ENCODE results near the gene ZNF575. TPM values are rescaled to one million over a fixed set of nuclear protein-coding genes. Genes with fewer than 3 reads are reported as not detected.

ZNF575 gene
- total RNA-seq, 2 experiments from 2014 or later: 2.0 TPM; not detected in 1

- intact Hi-C loops (cut with micrococcal nuclease; ENCODE audit: unreplicated experiment): loop anchor here (10.0 kb wide), 1 partner anchor 56 kb away; the partner anchor contains the start of genes IRGQ and ZNF576
Measured at GRCh38 chr19:43538922-43539321, 5.9 kb downstream of the ZNF575 start.

GRCh38 chr19:43540381-43540780, 7.4 kb downstream of the ZNF575 start:
- TF ChIP-seq CTCF (conservative IDR thresholded peaks at IDR 0.05; ENCODE audit: low read length): no peak
- no peak for TF ChIP-seq EZH2phosphoT487 (IDR thresholded peaks at IDR 0.05; ENCODE audit: borderline replicate concordance, low read depth, low read length)
- no peaks in the 10 kb centered on the region for H3K79me2 ChIP-seq (ENCODE audit: insufficient read depth, low read depth, low read length)
- CTCF ChIA-PET (ENCODE audit: unreplicated experiment): no interaction called here
- POLR2A ChIA-PET: no interaction called here
- H3K36me3 ChIP-seq (ENCODE audit: insufficient read depth, low read length): peaks cover 63% of the 10 kb centered on the region
- no peak overlapping the region for H3K4me2 ChIP-seq (ENCODE audit: low read length)
- no TSS peak for BruUV-seq (replicated peaks)
- H3K9me2 ChIP-seq (ENCODE audit: insufficient read depth, low read length): no peaks in the 10 kb centered on the region
- no peak overlapping the region for H3K27ac ChIP-seq (ENCODE audit: low read depth, low read length, poor library complexity, severe bottlenecking)
- H3K4me3 ChIP-seq (ENCODE audit: low read depth, low read length, poor library complexity, severe bottlenecking): no peak overlapping the region
- no peaks in the 10 kb centered on the region for H3K9me3 ChIP-seq (ENCODE audit: low read length)
- H3K4me1 ChIP-seq (ENCODE audit: insufficient read depth, low read length, poor library complexity, severe bottlenecking): no peaks in the 10 kb centered on the region
- H4K20me1 ChIP-seq (ENCODE audit: insufficient read depth, low read length): no peaks in the 10 kb centered on the region
- intact Hi-C loops (cut with micrococcal nuclease; ENCODE audit: unreplicated experiment): no loop called here
- H2AFZ ChIP-seq (ENCODE audit: low read length): no peak overlapping the region
- no peak for DNase-seq (ENCODE audit: low spot score)

More at GRCh38 chr19:43538922-43539321, 5.9 kb downstream of the ZNF575 start:
- BruUV-seq (replicated peaks): no TSS peak
- Histone ChIP-seq H3K36me3 (ENCODE audit: insufficient read depth, low read length) (peaks cover 59% of the 10 kb centered on the region), H3K27ac (ENCODE audit: low read depth, low read length, poor library complexity, severe bottlenecking) (no peak overlapping the region), H4K20me1 (ENCODE audit: insufficient read depth, low read length) (no peaks in the 10 kb centered on the region), H3K4me1 (ENCODE audit: insufficient read depth, low read length, poor library complexity, severe bottlenecking) (peaks cover 2% of the 10 kb centered on the region), H3K79me2 (ENCODE audit: insufficient read depth, low read depth, low read length) (no peaks in the 10 kb centered on the region), H2AFZ (ENCODE audit: low read length) (no peak overlapping the region), H3K4me2 (ENCODE audit: low read length) (no peak overlapping the region), H3K9me3 (ENCODE audit: low read length) (no peaks in the 10 kb centered on the region), H3K4me3 (ENCODE audit: low read depth, low read length, poor library complexity, severe bottlenecking) (no peak overlapping the region), H3K9me2 (ENCODE audit: insufficient read depth, low read length) (no peaks in the 10 kb centered on the region)
- TF ChIP-seq CTCF (conservative IDR thresholded peaks at IDR 0.05; ENCODE audit: low read length): no peak
- no peak for TF ChIP-seq EZH2phosphoT487 (IDR thresholded peaks at IDR 0.05; ENCODE audit: borderline replicate concordance, low read depth, low read length)
- CTCF ChIA-PET (ENCODE audit: unreplicated experiment): no interaction called here
- DNase-seq (ENCODE audit: low spot score): no peak
- POLR2A ChIA-PET: no interaction called here

GRCh38 chr19:43541920-43542650, 9.1 kb downstream of the ZNF575 start:
- peaks cover 63% of the 10 kb centered on the region for H3K36me3 ChIP-seq (ENCODE audit: insufficient read depth, low read length)

More at GRCh38 chr19:43541920-43542650, 9.1 kb downstream of the ZNF575 start:
- intact Hi-C loops (cut with micrococcal nuclease; ENCODE audit: unreplicated experiment): no loop called here
- ChIA-PET POLR2A (no interaction called here), CTCF (ENCODE audit: unreplicated experiment) (no interaction called here)
- Histone ChIP-seq H3K4me3 (ENCODE audit: low read depth, low read length, poor library complexity, severe bottlenecking) (no peak overlapping the region), H3K27ac (ENCODE audit: low read depth, low read length, poor library complexity, severe bottlenecking) (no peak overlapping the region), H2AFZ (ENCODE audit: low read length) (no peak overlapping the region), H3K4me1 (ENCODE audit: insufficient read depth, low read length, poor library complexity, severe bottlenecking) (no peaks in the 10 kb centered on the region), H4K20me1 (ENCODE audit: insufficient read depth, low read length) (no peaks in the 10 kb centered on the region), H3K4me2 (ENCODE audit: low read length) (no peak overlapping the region), H3K9me3 (ENCODE audit: low read length) (no peaks in the 10 kb centered on the region), H3K9me2 (ENCODE audit: insufficient read depth, low read length) (no peaks in the 10 kb centered on the region), H3K79me2 (ENCODE audit: insufficient read depth, low read depth, low read length) (no peaks in the 10 kb centered on the region)
- DNase-seq (ENCODE audit: low spot score): no peak
- no TSS peak for BruUV-seq (replicated peaks)
- TF ChIP-seq CTCF (conservative IDR thresholded peaks at IDR 0.05; ENCODE audit: low read length) (no peak), EZH2phosphoT487 (IDR thresholded peaks at IDR 0.05; ENCODE audit: borderline replicate concordance, low read depth, low read length) (no peak)

All from OCI-LY7 (cell line).